ENCODE results near the gene AGO4. TPM values are rescaled to one million over a fixed set of nuclear protein-coding genes. Genes with fewer than 3 reads are reported as not detected.

The AGO4 gene
- total and polyA plus RNA-seq, 2 of the 8 experiments (the other 6 are each of a cell fraction or from before 2014, with no cell fraction given) = 5.5 to 7.7 TPM

DNA sequence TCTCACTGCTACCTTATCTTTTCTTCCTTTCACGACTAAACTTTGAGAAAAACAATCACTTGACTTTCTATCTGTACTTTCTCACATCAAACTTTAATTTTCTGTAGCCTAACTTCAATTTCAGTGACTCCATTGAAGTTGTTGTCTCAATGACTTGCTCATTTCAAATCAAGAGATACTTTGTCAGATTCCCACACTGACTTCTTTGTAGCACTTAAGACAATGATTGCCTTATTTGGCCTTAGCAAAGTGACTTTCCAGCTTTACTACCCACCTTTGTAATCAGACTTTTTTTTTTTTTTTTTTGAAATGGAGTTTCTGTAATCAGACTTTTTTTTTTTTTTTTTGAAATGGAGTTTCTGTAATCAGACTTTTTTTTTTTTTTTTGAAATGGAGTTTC, 37.0 kb downstream of the AGO4 start (continued):
- TF ChIP-seq CHD2 (IDR thresholded peaks at IDR 0.05; ENCODE audit: low read length) (no peak), TEAD4 (IDR thresholded peaks at IDR 0.05; ENCODE audit: low read depth, low read length) (no peak)

Measured in H1 (cell line).